OCI-LY3 (cell line): ENCODE measurements around the gene SDC4.

Experiments
- H2AFZ ChIP-seq: fragments of 200-600, 300-600 bp; shearing (Covaris generic); 2 replicates; pipeline ENCODE4 v1.6.0; 2014; ENCODE audit warnings: antibody characterized with exemption, low read depth, low read length
- H3K27ac ChIP-seq: fragments of 200-600, 300-600 bp; sonication (generic); 2 replicates; pipeline ENCODE4 v1.5.1; 2014; ENCODE audit warnings: mild to moderate bottlenecking, low read length, moderate library complexity, mixed read lengths
- H3K27me3 ChIP-seq: fragments of 200-600, 300-600 bp; sonication (generic); 2 replicates; pipeline ENCODE4 v1.6.1; 2014; ENCODE audit warnings: low read depth, low read length, mixed read lengths
- H3K36me3 ChIP-seq: fragments of 200-600, 300-600 bp; sonication (generic); replicated peaks from 2 replicates; pipeline ENCODE3; 2014; ENCODE audit warnings: low read depth, low read length, mixed read lengths
- H3K4me1 ChIP-seq: fragments of 300-600, 200-600 bp; sonication (generic); 2 replicates; pipeline ENCODE4 v1.6.1; 2014; ENCODE audit warnings: low read length, mixed read lengths
- H3K4me2 ChIP-seq: fragments of 200-600, 300-600 bp; sonication (generic); 2 replicates; pipeline ENCODE4 v1.6.1; 2014; ENCODE audit warnings: low read length, mixed read lengths
- H3K4me3 ChIP-seq: fragments of 300-600, 200-600 bp; sonication (generic); 2 replicates; pipeline ENCODE4 v1.5.1; 2014; ENCODE audit warnings: antibody characterized with exemption, mild to moderate bottlenecking, low read length, moderate library complexity
- H3K79me2 ChIP-seq: fragments of 300-600, 200-600 bp; shearing (Covaris generic); 2 replicates; pipeline ENCODE4 v1.6.1; 2014; ENCODE audit warnings: mild to moderate bottlenecking, low read length, mixed read lengths
- H3K9ac ChIP-seq: fragments of 300-600, 200-600 bp; shearing (Covaris generic); 2 replicates; pipeline ENCODE4 v1.6.0; 2014; ENCODE audit warnings: mild to moderate bottlenecking, low read length, moderate library complexity
- H3K9me3 ChIP-seq: fragments of 200-600, 300-600 bp; shearing (Covaris generic); 2 replicates; pipeline ENCODE4 v1.6.1; 2014; ENCODE audit warnings: low read length, mixed read lengths; ENCODE audit not compliant: insufficient read depth
- H4K20me1 ChIP-seq: fragments of 200-600, 300-600 bp; sonication (generic); 2 replicates; pipeline ENCODE4 v1.6.1; 2016; ENCODE audit warnings: low read length, mixed read lengths; ENCODE audit not compliant: insufficient read depth
- CTCF ChIP-seq: fragments of 200-600, 300-600 bp; sonication (generic); IDR thresholded peaks from 2 replicates; pipeline ENCODE4 v1.5.1; 2014; ENCODE audit warnings: antibody characterized with exemption, low read length, low read depth
- EZH2phosphoT487 ChIP-seq: fragments of 200-600 bp; shearing (Covaris generic); IDR thresholded peaks from 2 replicates; pipeline ENCODE4 v1.6.1; 2018; ENCODE audit warnings: antibody characterized with exemption, mixed run types, low read depth

The SDC4 gene

GRCh38 chr20:45392733-45393132 is 44.5 kb upstream of the SDC4 start:
- Histone ChIP-seq H4K20me1 (no peaks in the 10 kb centered on the region), H3K27me3 (no peaks in the 10 kb centered on the region), H2AFZ (no peak overlapping the region), H3K4me1 (no peaks in the 10 kb centered on the region; the same call in 1 of the 2 replicates), H3K4me3 (no peak overlapping the region), H3K9ac (no peak overlapping the region), H3K27ac (no peak overlapping the region), H3K9me3 (no peaks in the 10 kb centered on the region), H3K4me2 (no peak overlapping the region), H3K79me2 (no peaks in the 10 kb centered on the region), H3K36me3 (no peaks in the 10 kb centered on the region)
- TF ChIP-seq CTCF (peak; percentile 10; the same call in 1 of the 2 replicates), EZH2phosphoT487 (no peak)

DNA sequence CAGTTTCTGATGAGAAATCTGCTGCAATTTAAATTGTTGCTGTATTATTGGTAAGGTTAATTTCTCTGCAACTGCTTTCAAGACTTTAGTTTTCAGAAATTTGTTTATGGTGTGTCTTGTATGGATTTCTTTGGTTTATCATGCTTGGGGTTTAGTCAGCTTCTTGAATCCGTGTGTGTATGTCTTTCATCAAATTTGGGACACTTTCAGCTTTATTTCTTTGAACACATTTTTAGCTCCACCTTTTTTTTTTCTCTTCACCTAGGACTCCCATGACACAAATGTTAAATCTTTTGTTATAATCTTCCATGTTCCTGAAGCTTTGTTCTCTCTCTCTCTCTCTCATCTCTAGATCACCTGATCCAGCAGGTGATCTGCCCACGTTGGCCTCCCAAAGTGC is 43.3 kb upstream of the SDC4 start:
- H3K36me3 ChIP-seq: no peaks in the 10 kb centered on the region
- H3K79me2 ChIP-seq: no peaks in the 10 kb centered on the region
- H3K4me1 ChIP-seq: no peaks in the 10 kb centered on the region; the same call in 1 of the 2 replicates
- no peaks in the 10 kb centered on the region for H3K27me3 ChIP-seq
- H3K9me3 ChIP-seq: no peaks in the 10 kb centered on the region
- H4K20me1 ChIP-seq: no peaks in the 10 kb centered on the region
- no peak for TF ChIP-seq CTCF
- H3K4me2 ChIP-seq: no peak overlapping the region
- H3K9ac ChIP-seq: no peak overlapping the region
- H3K4me3 ChIP-seq: no peak overlapping the region
- no peak overlapping the region for H2AFZ ChIP-seq
- H3K27ac ChIP-seq: no peak overlapping the region

DNA sequence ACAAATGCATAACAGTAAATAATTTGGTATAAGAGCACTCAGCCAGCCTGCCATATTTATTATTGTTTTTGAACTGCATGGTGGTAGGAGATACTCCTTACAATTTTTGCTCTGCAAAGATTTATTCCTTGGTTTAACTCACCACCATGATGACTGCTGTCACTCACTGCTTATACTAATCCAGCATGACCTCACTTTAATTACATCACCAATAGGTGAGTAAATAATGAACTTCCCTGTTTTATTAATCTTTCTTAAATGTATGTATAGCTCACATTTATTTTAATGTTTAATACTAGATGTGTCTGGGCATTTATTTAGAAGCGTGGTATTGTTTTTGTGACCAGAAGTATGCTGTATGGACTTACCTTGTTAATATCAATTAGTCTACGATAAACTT is 42.7 kb upstream of the SDC4 start:
- Histone ChIP-seq H3K79me2 (no peaks in the 10 kb centered on the region), H3K9me3 (no peaks in the 10 kb centered on the region), H3K4me1 (no peaks in the 10 kb centered on the region; the same call in 1 of the 2 replicates), H4K20me1 (no peaks in the 10 kb centered on the region), H3K4me2 (no peak overlapping the region), H3K27me3 (no peaks in the 10 kb centered on the region), H3K9ac (no peak overlapping the region), H3K36me3 (no peaks in the 10 kb centered on the region), H2AFZ (no peak overlapping the region), H3K4me3 (no peak overlapping the region), H3K27ac (no peak overlapping the region)
- no peak for TF ChIP-seq EZH2phosphoT487
- no peak for TF ChIP-seq CTCF

GRCh38 chr20:45387274-45387673 is 39.0 kb upstream of the SDC4 start:
- Histone ChIP-seq H2AFZ (no peak overlapping the region), H4K20me1 (no peaks in the 10 kb centered on the region), H3K4me2 (no peak overlapping the region), H3K27ac (no peak overlapping the region), H3K79me2 (no peaks in the 10 kb centered on the region), H3K27me3 (no peaks in the 10 kb centered on the region), H3K4me3 (no peak overlapping the region), H3K9me3 (no peaks in the 10 kb centered on the region), H3K4me1 (no peaks in the 10 kb centered on the region; the same call in 1 of the 2 replicates), H3K9ac (no peak overlapping the region), H3K36me3 (peaks cover 1% of the 10 kb centered on the region)
- no peak for TF ChIP-seq CTCF
- no peak for TF ChIP-seq EZH2phosphoT487
